Fibroblast of mammary gland (primary cell): ENCODE results near the gene CTNNA3.

Experiments used
- DNase-seq: peaks from one replicate; pipeline ENCODE4 v3.0.0-alpha.2; 2010; ENCODE audit warnings: low read depth
- H3K4me3 ChIP-seq: 2 replicates; pipeline ENCODE4 v1.5.1; 2011; ENCODE audit warnings: low read depth, mild to moderate bottlenecking, low read length, moderate library complexity; ENCODE audit not compliant: control insufficient read depth
- CTCF ChIP-seq: conservative IDR thresholded peaks from 2 replicates; pipeline ENCODE4 v1.5.1; 2011; ENCODE audit warnings: low read depth, low read length, inconsistent platforms; ENCODE audit not compliant: control insufficient read depth, insufficient read depth

The CTNNA3 gene

GRCh38 chr10:66822801-66823200 lies 873.2 kb downstream of the CTNNA3 start:
- DNase-seq, result no peak
- no peak for TF ChIP-seq CTCF
- H3K4me3 ChIP-seq, result no peak overlapping the region

GRCh38 chr10:66819691-66820090 lies 876.3 kb downstream of the CTNNA3 start:
- no peak for DNase-seq
- TF ChIP-seq CTCF, result no peak
- H3K4me3 ChIP-seq, result no peak overlapping the region

- no peak overlapping the region for H3K4me3 ChIP-seq
- DNase-seq, result no peak
- no peak for TF ChIP-seq CTCF
Observed at GRCh38 chr10:66813122-66813521, 882.9 kb downstream of the CTNNA3 start.

GRCh38 chr10:66811211-66811610 lies 884.8 kb downstream of the CTNNA3 start:
- no peak for TF ChIP-seq CTCF
- no peak overlapping the region for H3K4me3 ChIP-seq
- DNase-seq, result no peak

GRCh38 chr10:66809402-66809801 lies 886.6 kb downstream of the CTNNA3 start:
- no peak for DNase-seq
- TF ChIP-seq CTCF, result no peak

GRCh38 chr10:66805612-66806011 lies 890.4 kb downstream of the CTNNA3 start:
- no peak for DNase-seq
- TF ChIP-seq CTCF, result no peak

More at GRCh38 chr10:66809402-66809801, 886.6 kb downstream of the CTNNA3 start:
- no peak overlapping the region for H3K4me3 ChIP-seq

GRCh38 chr10:66804962-66805361 lies 891.0 kb downstream of the CTNNA3 start:
- no peak for TF ChIP-seq CTCF
- no peak overlapping the region for H3K4me3 ChIP-seq
- no peak for DNase-seq

More at GRCh38 chr10:66805612-66806011, 890.4 kb downstream of the CTNNA3 start:
- no peak overlapping the region for H3K4me3 ChIP-seq
